NCI-H526 treated with DMSO at 0.1 percent for 48 hours (cell line): ENCODE results near the gene P2RX4.
"Not testable (repeated sequence)": the region's sequence is repeated elsewhere in the genome, so short reads cannot be mapped to it uniquely, and the experiment has no call there.

Experiments used
- DNase-seq: peaks from one replicate; lab custom pipeline; 2025; lab: John Stamatoyannopoulos, UW

P2RX4 gene

GRCh38 chr12:121241156-121241970 is 31.4 kb downstream of the P2RX4 start:
- no peak for DNase-seq

DNA sequence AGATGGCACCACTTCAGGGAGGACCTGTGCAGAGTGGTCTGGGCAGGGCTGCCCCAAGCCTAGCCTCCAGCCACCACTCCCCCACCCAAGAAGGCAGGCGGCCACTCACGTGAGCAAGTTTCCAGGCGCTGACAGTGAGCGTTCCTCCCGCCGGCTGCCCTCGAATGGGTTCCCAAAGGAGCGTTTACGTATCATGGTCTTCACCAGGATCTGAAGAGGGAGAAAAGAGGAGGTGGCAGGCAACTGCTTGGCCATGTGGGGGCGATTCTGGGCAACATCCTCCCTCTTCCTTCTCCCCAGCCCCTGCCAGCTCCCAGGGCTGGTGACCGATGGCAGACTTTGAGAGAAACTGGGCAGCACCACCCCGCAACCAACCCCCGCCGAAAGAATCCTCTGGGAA is 35.1 kb downstream of the P2RX4 start:
- DNase-seq, result no peak

GRCh38 chr12:121245951-121246350 is 36.0 kb downstream of the P2RX4 start:
- no peak for DNase-seq

DNA sequence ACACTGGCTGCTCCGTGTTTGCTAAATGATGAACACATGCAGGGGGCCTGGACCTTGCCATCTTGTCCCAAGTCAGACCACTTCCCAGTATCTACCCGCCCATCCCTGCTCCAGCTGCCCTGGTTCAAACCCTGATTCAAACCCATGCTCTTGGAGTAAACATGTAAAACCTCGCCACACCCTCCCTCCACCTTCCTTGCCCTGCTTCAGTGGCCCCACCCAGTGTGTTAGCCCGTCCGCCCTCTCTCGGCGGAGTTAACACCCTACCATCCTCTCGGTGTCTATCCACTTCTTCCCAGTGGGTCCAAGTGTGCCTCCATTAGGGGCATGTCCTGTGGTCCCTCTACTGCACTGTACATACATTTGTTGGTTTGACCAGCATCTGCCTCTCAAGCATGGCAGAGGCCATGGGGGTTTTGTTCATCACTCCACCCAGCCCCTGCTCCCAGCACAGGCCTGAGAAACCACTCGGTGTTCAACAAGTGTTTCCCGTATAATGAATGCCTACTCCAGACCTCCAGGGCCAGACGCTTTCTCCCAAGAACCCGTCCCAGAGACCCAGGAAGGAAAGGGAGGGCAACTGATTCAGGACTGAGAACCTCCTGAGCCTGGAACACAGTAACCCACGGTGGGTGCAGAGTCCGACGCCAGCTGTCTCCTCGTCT is 37.1 kb downstream of the P2RX4 start:
- no peak for DNase-seq

DNA sequence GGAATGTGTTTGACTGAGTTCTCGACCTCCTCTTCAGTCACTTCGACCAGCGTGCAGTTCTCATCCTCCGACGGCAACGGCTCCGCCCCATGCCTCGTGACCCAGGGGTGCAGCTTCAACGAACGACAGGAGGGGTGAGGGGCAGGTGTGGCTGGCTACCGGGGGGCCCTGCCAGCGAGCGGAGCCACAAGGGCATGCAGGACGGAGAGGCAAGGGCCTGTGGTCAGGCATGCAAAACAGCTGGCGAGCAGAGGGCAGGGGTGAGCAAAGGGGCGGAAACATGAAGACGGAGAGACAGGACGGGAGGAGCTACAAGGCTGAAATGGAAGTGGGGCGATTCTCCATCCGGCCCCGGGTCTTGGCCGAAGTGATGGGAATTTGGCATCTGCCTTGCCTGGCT is 38.7 kb downstream of the P2RX4 start:
- no peak for DNase-seq

DNA sequence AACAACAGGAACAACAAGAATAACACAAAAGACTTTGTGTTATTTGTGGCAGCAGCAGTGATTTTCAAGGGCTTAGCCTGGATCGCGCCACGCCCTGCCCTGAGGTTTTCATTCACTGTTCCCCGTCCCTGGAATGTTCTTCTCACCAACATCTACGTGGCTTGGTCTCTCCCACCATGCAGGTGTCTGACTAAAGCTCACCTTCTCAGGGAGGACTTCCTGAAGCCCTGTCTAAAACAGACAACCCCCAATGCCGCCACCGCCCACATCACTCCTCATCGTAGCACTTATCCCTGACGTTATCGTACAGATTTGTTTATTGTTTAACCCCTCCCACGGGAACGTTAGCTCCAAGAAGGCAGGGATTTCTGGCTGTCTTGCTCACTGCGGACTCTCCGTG is 40.4 kb downstream of the P2RX4 start:
- no peak for DNase-seq

- no peak for DNase-seq
Observed at GRCh38 chr12:121251838-121252237, 41.9 kb downstream of the P2RX4 start.

DNA sequence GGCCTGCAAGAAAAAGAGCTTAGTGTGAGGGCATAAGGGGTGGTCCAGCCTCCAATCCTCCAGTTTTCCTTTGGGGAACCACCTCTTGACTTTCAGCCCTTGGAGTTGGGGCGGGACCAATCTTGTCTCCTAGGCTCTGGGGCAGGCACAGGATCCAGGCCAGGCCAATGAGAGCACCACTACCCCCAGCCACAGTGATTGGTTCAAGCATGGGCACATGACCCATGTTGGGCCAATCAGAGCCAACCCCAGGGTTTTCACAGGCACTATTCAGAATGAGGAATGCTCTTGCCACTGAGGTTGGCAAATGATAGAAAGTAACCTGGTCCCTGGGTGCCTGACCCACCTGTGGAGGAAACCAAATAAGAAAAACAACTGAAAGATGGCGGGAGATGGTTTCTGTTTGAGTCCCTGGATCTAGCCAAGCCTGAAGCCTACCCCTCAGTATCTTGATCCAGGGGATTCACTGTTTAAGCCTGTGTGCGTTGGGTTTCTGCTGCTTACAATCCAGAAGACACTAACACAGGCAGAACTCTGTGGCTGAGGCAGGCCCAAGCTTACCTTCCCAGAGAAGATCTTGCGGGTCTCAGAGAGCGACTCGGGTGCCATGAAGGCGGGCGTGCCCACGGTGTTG is 42.9 kb downstream of the P2RX4 start:
- no peak for DNase-seq

- DNase-seq, result no peak
Observed at GRCh38 chr12:121253638-121254335, 43.9 kb downstream of the P2RX4 start.

GRCh38 chr12:121255433-121255832 is 45.5 kb downstream of the P2RX4 start:
- DNase-seq, result no peak

GRCh38 chr12:121257704-121258449 is 47.9 kb downstream of the P2RX4 start:
- not testable (repeated sequence) for DNase-seq

- DNase-seq, result no peak
Observed at GRCh38 chr12:121259074-121259473, 49.1 kb downstream of the P2RX4 start.

GRCh38 chr12:121260091-121260490 is 50.2 kb downstream of the P2RX4 start:
- no peak for DNase-seq

- no peak for DNase-seq
Observed at GRCh38 chr12:121261398-121261797, 51.5 kb downstream of the P2RX4 start.

DNA sequence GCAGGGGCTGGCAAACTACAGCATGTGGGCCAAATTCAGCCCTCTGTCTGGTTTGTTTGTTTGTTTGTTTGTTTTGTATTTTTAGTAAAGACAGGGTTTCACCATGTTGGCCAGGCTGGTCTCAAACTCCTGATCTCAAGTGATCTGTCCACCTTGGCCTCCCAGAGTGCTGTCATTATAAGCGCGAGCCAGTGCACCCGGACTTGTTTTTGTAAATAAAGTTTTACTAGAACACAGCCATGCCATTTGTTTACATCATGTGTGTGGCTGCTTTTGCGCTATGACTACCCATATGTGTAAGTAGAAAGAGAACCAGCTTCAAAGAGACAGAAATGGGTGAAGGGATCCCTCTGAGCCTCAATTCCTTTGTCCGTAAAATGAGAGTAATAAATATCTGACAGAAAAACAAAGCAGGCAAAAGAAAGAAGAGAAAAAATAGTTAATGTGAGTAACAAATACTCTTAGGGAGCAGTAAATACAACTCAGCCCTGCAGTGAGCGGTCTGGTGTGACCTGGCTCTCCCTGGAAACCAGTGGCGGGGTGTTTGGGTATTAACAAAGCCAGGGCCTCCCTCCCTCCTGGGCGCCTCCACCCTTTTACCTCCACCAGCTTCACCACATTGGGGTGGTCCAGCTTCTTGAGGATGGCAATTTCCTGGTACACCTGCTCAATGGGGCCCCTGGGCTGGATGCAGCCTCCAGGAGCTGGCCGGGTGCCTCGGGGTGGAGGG is 53.4 kb downstream of the P2RX4 start:
- DNase-seq, result no peak

DNA sequence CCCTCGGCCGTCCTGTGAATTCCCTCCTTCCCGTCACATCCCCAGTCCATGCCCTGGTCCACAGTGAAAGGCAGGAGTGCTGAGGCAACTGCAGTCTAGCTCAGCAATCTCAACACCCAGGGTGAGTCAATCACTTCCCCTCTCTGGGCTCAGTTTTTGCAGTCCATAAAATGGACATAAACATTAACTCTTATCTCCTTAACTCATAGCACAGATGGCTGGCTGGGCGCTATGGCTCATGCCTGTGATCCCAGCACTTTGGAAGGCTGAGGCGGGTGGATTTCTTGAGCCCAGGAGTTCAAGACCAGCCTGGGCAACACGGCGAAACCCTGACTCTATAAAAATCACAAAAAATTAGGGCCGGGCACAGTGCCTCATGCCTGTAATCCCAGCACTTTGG is 54.2 kb downstream of the P2RX4 start:
- no peak for DNase-seq

- DNase-seq, result no peak
Observed at GRCh38 chr12:121264951-121265515, 55.1 kb downstream of the P2RX4 start.

GRCh38 chr12:121267822-121268221 is 57.9 kb downstream of the P2RX4 start:
- DNase-seq, result no peak

GRCh38 chr12:121273364-121273896 is 63.5 kb downstream of the P2RX4 start:
- DNase-seq, result no peak

DNA sequence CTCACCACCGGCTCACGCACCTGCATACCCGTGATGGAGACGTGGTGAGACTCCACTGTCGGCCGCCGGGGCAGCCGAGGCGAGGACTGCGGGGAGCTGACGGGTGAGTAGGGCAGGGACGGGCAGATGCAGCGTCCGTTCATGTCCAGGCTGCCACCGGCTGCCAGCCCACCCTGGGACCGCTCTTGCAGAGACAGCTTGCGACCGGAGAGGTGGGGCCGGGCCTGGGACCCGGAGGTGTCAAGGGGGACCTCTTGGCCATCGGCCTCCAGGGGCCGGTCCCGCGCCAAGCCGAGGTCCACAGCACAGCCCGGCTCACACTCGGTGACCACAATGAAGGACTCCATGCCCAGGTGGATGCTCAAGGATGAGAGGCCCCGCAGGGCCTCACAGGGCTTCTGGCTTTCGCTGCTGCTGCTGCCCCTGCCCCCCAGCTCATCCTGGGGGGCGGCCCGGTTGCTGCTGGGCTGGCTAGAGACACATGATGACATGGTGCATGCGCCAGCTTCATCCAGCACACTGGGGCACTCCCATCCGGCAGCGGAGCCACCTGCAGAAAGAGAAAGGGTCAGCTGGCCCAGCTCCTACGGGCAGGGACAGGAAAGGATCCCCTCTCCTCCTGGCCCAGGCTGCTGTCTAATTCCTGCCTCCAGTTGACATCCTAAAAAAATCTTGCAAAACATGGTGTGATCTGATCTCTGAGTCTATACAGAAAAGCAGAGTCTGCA is 64.3 kb downstream of the P2RX4 start:
- no peak for DNase-seq
